ENCODE data around the gene HOMER1.

HOMER1 gene

DNA sequence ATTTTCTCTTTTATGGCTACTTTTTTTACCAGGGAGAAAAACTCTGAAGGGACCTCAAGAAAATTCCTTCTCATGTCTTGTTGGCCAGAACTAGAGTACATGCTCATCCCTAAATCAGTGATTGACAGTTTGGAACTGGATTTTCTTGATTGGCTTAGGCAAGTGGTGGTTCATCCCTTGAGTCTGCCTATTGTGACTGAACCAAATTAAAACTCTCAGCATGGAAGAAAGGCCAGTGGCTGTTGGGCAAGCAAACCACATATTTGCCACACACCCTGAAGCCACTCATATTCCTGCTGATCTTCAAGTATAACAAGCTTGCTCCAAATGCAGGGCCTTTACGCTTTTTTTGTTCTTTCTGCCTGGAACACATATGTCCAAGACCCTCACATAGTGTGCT is 7.2 kb upstream of the HOMER1 start:
- H3K4me3 ChIP-seq (ENCODE audit: insufficient read depth, low read length, poor library complexity, severe bottlenecking), result no peak overlapping the region

DNA sequence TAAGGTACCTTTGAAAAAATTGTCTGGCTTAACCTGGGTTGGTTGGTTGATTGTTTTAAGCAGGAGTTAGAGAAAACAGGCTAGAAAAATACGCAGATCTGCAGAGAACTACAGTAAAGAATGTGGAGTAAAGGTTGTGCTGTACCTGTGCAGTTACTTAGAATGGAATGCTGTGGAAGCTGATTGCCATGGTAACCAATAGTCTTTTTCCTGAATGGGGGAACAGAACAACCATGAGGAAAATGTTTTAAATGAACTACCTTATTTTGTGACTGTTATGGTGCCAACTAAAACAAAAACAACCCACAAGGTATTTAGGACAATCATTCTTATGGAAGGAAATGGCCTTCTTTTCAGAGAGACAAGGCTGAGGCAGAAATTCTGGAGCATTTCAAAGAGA is 4.8 kb upstream of the HOMER1 start:
- Histone ChIP-seq H2AFZ (ENCODE audit: low read depth, low read length, severe bottlenecking) (no peak overlapping the region), H3K27ac (ENCODE audit: low read depth, low read length) (no peak overlapping the region), H3K9me3 (ENCODE audit: insufficient read depth, low read length) (no peaks in the 10 kb centered on the region), H3K4me2 (ENCODE audit: low read depth, low read length, poor library complexity, severe bottlenecking) (no peak overlapping the region), H3K36me3 (ENCODE audit: low read length) (no peaks in the 10 kb centered on the region), H4K20me1 (ENCODE audit: low read depth, low read length) (no peaks in the 10 kb centered on the region), H3K4me3 (ENCODE audit: insufficient read depth, low read length, poor library complexity, severe bottlenecking) (no peak overlapping the region), H3F3A (ENCODE audit: insufficient read depth) (peaks cover 19% of the 10 kb centered on the region), H3K79me2 (ENCODE audit: insufficient read depth, low read length) (no peaks in the 10 kb centered on the region), H3K27me3 (ENCODE audit: low read length) (no peaks in the 10 kb centered on the region), H3K9me2 (replicated peaks; ENCODE audit: insufficient read depth, low read length) (no peaks in the 10 kb centered on the region), H3K9ac (ENCODE audit: low read length) (no peak overlapping the region)
- TF ChIP-seq EZH2phosphoT487 (conservative IDR thresholded peaks at IDR 0.05; ENCODE audit: low read length), result no peak
- TF ChIP-seq, protein P1, sequence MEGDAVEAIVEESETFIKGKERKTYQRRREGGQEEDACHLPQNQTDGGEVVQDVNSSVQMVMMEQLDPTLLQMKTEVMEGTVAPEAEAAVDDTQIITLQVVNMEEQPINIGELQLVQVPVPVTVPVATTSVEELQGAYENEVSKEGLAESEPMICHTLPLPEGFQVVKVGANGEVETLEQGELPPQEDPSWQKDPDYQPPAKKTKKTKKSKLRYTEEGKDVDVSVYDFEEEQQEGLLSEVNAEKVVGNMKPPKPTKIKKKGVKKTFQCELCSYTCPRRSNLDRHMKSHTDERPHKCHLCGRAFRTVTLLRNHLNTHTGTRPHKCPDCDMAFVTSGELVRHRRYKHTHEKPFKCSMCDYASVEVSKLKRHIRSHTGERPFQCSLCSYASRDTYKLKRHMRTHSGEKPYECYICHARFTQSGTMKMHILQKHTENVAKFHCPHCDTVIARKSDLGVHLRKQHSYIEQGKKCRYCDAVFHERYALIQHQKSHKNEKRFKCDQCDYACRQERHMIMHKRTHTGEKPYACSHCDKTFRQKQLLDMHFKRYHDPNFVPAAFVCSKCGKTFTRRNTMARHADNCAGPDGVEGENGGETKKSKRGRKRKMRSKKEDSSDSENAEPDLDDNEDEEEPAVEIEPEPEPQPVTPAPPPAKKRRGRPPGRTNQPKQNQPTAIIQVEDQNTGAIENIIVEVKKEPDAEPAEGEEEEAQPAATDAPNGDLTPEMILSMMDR (IDR thresholded peaks at IDR 0.05; ENCODE audit: insufficient read depth, low read length, poor library complexity, severe bottlenecking), result no peak

More for the DNA sequence above, 7.2 kb upstream of the HOMER1 start:
- H2AFZ ChIP-seq (ENCODE audit: low read depth, low read length, severe bottlenecking), result no peak overlapping the region
- no peaks in the 10 kb centered on the region for H3K79me2 ChIP-seq (ENCODE audit: insufficient read depth, low read length)
- no peak overlapping the region for H3K4me2 ChIP-seq (ENCODE audit: low read depth, low read length, poor library complexity, severe bottlenecking)
- H3K27me3 ChIP-seq (ENCODE audit: low read length), result no peaks in the 10 kb centered on the region
- no peak overlapping the region for H3K27ac ChIP-seq (ENCODE audit: low read depth, low read length)
- TF ChIP-seq EZH2phosphoT487 (conservative IDR thresholded peaks at IDR 0.05; ENCODE audit: low read length), result no peak
- TF ChIP-seq, protein P1 (IDR thresholded peaks at IDR 0.05; ENCODE audit: insufficient read depth, low read length, poor library complexity, severe bottlenecking), result no peak
- H3K9me3 ChIP-seq (ENCODE audit: insufficient read depth, low read length), result peaks cover 5% of the 10 kb centered on the region; the same call in 1 of the 2 replicates
- H3K9ac ChIP-seq (ENCODE audit: low read length), result no peak overlapping the region
- H3K9me2 ChIP-seq (replicated peaks; ENCODE audit: insufficient read depth, low read length), result no peaks in the 10 kb centered on the region
- H4K20me1 ChIP-seq (ENCODE audit: low read depth, low read length), result no peaks in the 10 kb centered on the region
- 0 out of 2 replicates have a peak, but pooled peaks cover 5% of the 10 kb centered on the region for H3F3A ChIP-seq (ENCODE audit: insufficient read depth)
- no peaks in the 10 kb centered on the region for H3K36me3 ChIP-seq (ENCODE audit: low read length)

DNA sequence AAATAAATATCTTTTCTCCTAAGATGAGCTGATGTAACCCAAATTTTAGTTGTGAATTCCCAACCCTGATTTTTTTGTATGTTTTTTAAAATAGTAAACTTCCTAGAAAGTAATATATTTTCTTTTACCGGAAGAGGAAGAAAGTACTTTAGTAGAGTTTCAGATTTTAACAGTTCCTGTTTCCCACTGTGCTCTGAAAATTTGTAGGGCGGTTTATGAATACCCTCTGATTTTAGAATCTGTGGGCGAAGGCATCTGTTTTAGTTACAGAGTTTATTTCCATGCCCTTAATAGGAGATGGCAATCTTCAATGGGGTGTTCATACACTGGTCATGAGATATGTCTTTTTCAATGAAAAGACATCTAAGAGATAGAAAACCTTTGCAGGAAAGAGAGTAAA is 3.7 kb upstream of the HOMER1 start:
- Histone ChIP-seq H2AFZ (ENCODE audit: low read depth, low read length, severe bottlenecking) (no peak overlapping the region), H3K4me2 (ENCODE audit: low read depth, low read length, poor library complexity, severe bottlenecking) (no peak overlapping the region)

More for the DNA sequence above, 3.7 kb upstream of the HOMER1 start:
- TF ChIP-seq, protein P1 (IDR thresholded peaks at IDR 0.05; ENCODE audit: insufficient read depth, low read length, poor library complexity, severe bottlenecking), result no peak
- TF ChIP-seq EZH2phosphoT487 (conservative IDR thresholded peaks at IDR 0.05; ENCODE audit: low read length), result no peak
- Histone ChIP-seq H3K27me3 (ENCODE audit: low read length) (0 out of 2 replicates have a peak, but pooled peaks cover 3% of the 10 kb centered on the region), H3K9me2 (replicated peaks; ENCODE audit: insufficient read depth, low read length) (no peaks in the 10 kb centered on the region), H3K9me3 (ENCODE audit: insufficient read depth, low read length) (no peaks in the 10 kb centered on the region), H4K20me1 (ENCODE audit: low read depth, low read length) (no peaks in the 10 kb centered on the region), H3K4me3 (ENCODE audit: insufficient read depth, low read length, poor library complexity, severe bottlenecking) (no peak overlapping the region), H3K27ac (ENCODE audit: low read depth, low read length) (no peak overlapping the region), H3F3A (ENCODE audit: insufficient read depth) (peaks cover 23% of the 10 kb centered on the region), H3K9ac (ENCODE audit: low read length) (no peak overlapping the region), H3K79me2 (ENCODE audit: insufficient read depth, low read length) (no peaks in the 10 kb centered on the region), H3K36me3 (ENCODE audit: low read length) (no peaks in the 10 kb centered on the region)

Measured in SU-DHL-6 (cell line).